ENCODE results near the gene TMX3.

Gene TMX3

GRCh38 chr18:68725346-68725745 is 10.4 kb upstream of the TMX3 start:
- Mint-ChIP-seq H3K9me3 (no peaks in the 10 kb centered on the region), H3K4me3 (no peak overlapping the region), H3K27me3 (no peaks in the 10 kb centered on the region), H3K27ac (no peak overlapping the region), H3K4me1 (peaks cover 24% of the 10 kb centered on the region), H3K36me3 (ENCODE audit: low read depth) (no peaks in the 10 kb centered on the region)
- no peak for ATAC-seq
- no peak for DNase-seq

- Mint-ChIP-seq H3K36me3 (ENCODE audit: low read depth) (peaks cover 2% of the 10 kb centered on the region), H3K27me3 (no peaks in the 10 kb centered on the region), H3K27ac (no peak overlapping the region), H3K4me1 (peaks cover 24% of the 10 kb centered on the region), H3K4me3 (no peak overlapping the region), H3K9me3 (no peaks in the 10 kb centered on the region)
- ATAC-seq = no peak
- DNase-seq = no peak
Measured at GRCh38 chr18:68724021-68724420, 9.1 kb upstream of the TMX3 start.

DNA sequence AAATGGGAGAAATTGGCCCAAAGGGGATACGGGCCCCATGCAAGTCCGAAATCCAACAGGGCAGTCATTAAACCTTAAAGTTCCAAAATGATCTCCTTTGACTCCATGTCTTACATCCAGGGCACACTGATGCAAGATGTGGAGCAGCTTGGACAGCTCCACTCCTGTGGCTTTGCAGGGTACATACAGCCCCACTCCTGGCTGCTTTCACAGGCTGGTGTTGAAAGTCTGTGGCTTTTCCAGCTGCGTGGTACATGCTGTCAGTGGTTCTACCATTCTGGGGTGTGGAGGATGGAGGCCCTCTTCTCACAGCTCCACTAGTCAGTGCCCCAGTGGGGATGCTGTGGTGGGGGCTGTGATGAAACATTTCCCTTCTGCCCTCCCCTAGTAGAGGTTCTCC is 8.6 kb upstream of the TMX3 start:
- Mint-ChIP-seq H3K27ac (no peak overlapping the region), H3K9me3 (no peaks in the 10 kb centered on the region), H3K4me3 (no peak overlapping the region), H3K27me3 (no peaks in the 10 kb centered on the region), H3K4me1 (peaks cover 24% of the 10 kb centered on the region), H3K36me3 (ENCODE audit: low read depth) (peaks cover 2% of the 10 kb centered on the region)
- DNase-seq (no peak), ATAC-seq (no peak)

GRCh38 chr18:68722821-68723220 is 7.9 kb upstream of the TMX3 start:
- ATAC-seq (no peak), DNase-seq (no peak)
- Mint-ChIP-seq H3K27me3 (no peaks in the 10 kb centered on the region), H3K4me3 (no peak overlapping the region), H3K9me3 (no peaks in the 10 kb centered on the region), H3K4me1 (peaks cover 24% of the 10 kb centered on the region), H3K27ac (no peak overlapping the region), H3K36me3 (ENCODE audit: low read depth) (peaks cover 2% of the 10 kb centered on the region)

- ATAC-seq (peak; percentile 72), DNase-seq (no peak)
- H3K4me1 Mint-ChIP-seq = peaks cover 24% of the 10 kb centered on the region
- H3K27me3 Mint-ChIP-seq = no peaks in the 10 kb centered on the region
- H3K27ac Mint-ChIP-seq = peak overlapping the region; percentile 49
- peaks cover 2% of the 10 kb centered on the region for H3K36me3 Mint-ChIP-seq (ENCODE audit: low read depth)
- no peaks in the 10 kb centered on the region for H3K9me3 Mint-ChIP-seq
- H3K4me3 Mint-ChIP-seq = peak overlapping the region; percentile 75
Measured at GRCh38 chr18:68721681-68722583, 7.0 kb upstream of the TMX3 start.

DNA sequence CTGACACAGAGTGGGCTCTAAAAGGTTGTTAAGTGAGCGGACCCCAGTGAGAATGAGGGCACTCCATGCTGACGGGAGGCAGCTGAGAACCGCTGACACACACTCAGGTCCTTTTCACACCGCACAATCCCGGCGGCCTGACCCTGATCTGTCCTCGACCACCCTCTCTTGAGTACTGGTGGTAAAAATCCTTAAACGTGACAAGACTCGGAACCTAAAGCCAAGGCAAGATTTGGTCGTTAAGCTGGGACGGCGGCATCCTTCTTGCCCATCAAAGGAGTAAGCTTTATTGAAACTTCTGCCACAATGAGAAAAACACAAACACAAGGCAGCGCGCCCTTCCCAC is 569 bp downstream of the TMX3 start:
- peaks cover 47% of the 10 kb centered on the region for H3K4me1 Mint-ChIP-seq
- H3K27me3 Mint-ChIP-seq = no peaks in the 10 kb centered on the region
- H3K27ac Mint-ChIP-seq = peak overlapping the region; percentile 94
- DNase-seq (peak; percentile 14), ATAC-seq (no peak)
- H3K9me3 Mint-ChIP-seq = no peaks in the 10 kb centered on the region
- H3K36me3 Mint-ChIP-seq (ENCODE audit: low read depth) = peaks cover 40% of the 10 kb centered on the region
- peak overlapping the region; percentile 93 for H3K4me3 Mint-ChIP-seq

- peak overlapping the region; percentile 94 for H3K27ac Mint-ChIP-seq
- H3K4me1 Mint-ChIP-seq = peaks cover 47% of the 10 kb centered on the region
- no peak for ATAC-seq
- peaks cover 43% of the 10 kb centered on the region for H3K36me3 Mint-ChIP-seq (ENCODE audit: low read depth)
- no peaks in the 10 kb centered on the region for H3K27me3 Mint-ChIP-seq
- peak overlapping the region; percentile 93 for H3K4me3 Mint-ChIP-seq
- no peak for DNase-seq
- H3K9me3 Mint-ChIP-seq = no peaks in the 10 kb centered on the region
Measured at GRCh38 chr18:68713796-68714195, 1.1 kb downstream of the TMX3 start.

GRCh38 chr18:68713131-68713530 is 1.8 kb downstream of the TMX3 start:
- Mint-ChIP-seq H3K4me1 (peaks cover 53% of the 10 kb centered on the region), H3K4me3 (peak overlapping the region; percentile 93), H3K27me3 (no peaks in the 10 kb centered on the region), H3K27ac (no peak overlapping the region), H3K9me3 (no peaks in the 10 kb centered on the region), H3K36me3 (ENCODE audit: low read depth) (peaks cover 48% of the 10 kb centered on the region)
- ATAC-seq (no peak), DNase-seq (no peak)

DNA sequence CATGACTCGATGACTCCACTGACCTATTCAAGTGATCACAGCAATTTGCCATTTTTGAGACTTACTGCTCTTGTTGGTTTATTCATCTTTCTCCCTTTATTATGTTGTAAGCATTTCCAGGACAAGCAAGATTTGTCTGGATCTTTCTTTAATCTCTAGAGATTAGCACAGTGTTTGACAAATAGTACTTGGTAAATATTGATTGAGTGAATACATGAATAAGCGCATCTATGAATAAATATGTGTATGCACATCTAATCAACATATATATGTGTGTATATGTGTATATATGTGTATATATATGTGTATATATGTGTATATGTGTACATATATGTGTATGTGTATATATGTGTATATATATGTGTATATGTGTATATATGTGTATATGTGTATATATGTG is 7.3 kb downstream of the TMX3 start:
- peaks cover 73% of the 10 kb centered on the region for H3K36me3 Mint-ChIP-seq (ENCODE audit: low read depth)
- no peak overlapping the region for H3K27ac Mint-ChIP-seq
- DNase-seq (no peak), ATAC-seq (no peak)
- H3K4me3 Mint-ChIP-seq = no peak overlapping the region
- peaks cover 51% of the 10 kb centered on the region for H3K4me1 Mint-ChIP-seq
- H3K9me3 Mint-ChIP-seq = no peaks in the 10 kb centered on the region
- H3K27me3 Mint-ChIP-seq = no peaks in the 10 kb centered on the region

GRCh38 chr18:68705119-68705518 is 9.8 kb downstream of the TMX3 start:
- DNase-seq (no peak), ATAC-seq (no peak)
- H3K27ac Mint-ChIP-seq = no peak overlapping the region
- H3K4me1 Mint-ChIP-seq = peaks cover 39% of the 10 kb centered on the region
- H3K4me3 Mint-ChIP-seq = no peak overlapping the region
- H3K9me3 Mint-ChIP-seq = no peaks in the 10 kb centered on the region
- H3K36me3 Mint-ChIP-seq (ENCODE audit: low read depth) = peaks cover 62% of the 10 kb centered on the region
- H3K27me3 Mint-ChIP-seq = no peaks in the 10 kb centered on the region

DNA sequence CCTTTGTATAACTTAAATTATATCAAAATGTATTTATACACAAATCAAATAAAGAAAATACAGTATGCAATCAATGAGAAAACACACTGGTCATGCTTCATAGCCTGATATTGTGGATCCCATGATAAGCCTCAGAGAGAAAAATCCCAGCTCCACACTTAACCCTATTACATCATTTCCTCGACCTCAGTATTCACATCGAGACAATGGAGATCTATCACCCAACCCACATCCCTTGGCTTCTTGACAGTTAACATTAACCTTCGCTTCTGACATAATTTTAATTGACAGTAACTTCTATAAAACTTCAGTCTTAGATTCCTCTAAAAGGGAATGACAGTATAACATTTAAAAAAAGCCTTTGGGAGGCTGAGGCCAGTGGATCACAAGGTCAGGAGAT is 11.6 kb downstream of the TMX3 start:
- H3K36me3 Mint-ChIP-seq (ENCODE audit: low read depth) = peaks cover 60% of the 10 kb centered on the region

GRCh38 chr18:68701353-68701752 is 13.6 kb downstream of the TMX3 start:
- Mint-ChIP-seq H3K27me3 (no peaks in the 10 kb centered on the region), H3K27ac (no peak overlapping the region), H3K36me3 (ENCODE audit: low read depth) (peaks cover 54% of the 10 kb centered on the region), H3K4me3 (no peak overlapping the region), H3K4me1 (peaks cover 25% of the 10 kb centered on the region), H3K9me3 (no peaks in the 10 kb centered on the region)
- ATAC-seq (no peak), DNase-seq (no peak)

More for the DNA sequence above, 11.6 kb downstream of the TMX3 start:
- H3K9me3 Mint-ChIP-seq = no peaks in the 10 kb centered on the region
- no peak overlapping the region for H3K27ac Mint-ChIP-seq
- peaks cover 33% of the 10 kb centered on the region for H3K4me1 Mint-ChIP-seq
- H3K27me3 Mint-ChIP-seq = no peaks in the 10 kb centered on the region
- DNase-seq (no peak), ATAC-seq (no peak)
- no peak overlapping the region for H3K4me3 Mint-ChIP-seq

- Mint-ChIP-seq H3K36me3 (ENCODE audit: low read depth) (peaks cover 51% of the 10 kb centered on the region), H3K4me1 (peaks cover 9% of the 10 kb centered on the region), H3K27me3 (no peaks in the 10 kb centered on the region), H3K9me3 (no peaks in the 10 kb centered on the region), H3K4me3 (no peak overlapping the region), H3K27ac (no peak overlapping the region)
- ATAC-seq = no peak
- DNase-seq = no peak
Measured at GRCh38 chr18:68699043-68699442, 15.9 kb downstream of the TMX3 start.

- Mint-ChIP-seq H3K27ac (no peak overlapping the region), H3K27me3 (no peaks in the 10 kb centered on the region), H3K36me3 (ENCODE audit: low read depth) (peaks cover 43% of the 10 kb centered on the region), H3K9me3 (no peaks in the 10 kb centered on the region), H3K4me1 (no peaks in the 10 kb centered on the region), H3K4me3 (no peak overlapping the region)
- DNase-seq (no peak), ATAC-seq (no peak)
Measured at GRCh38 chr18:68696937-68697336, 18.0 kb downstream of the TMX3 start.

DNA sequence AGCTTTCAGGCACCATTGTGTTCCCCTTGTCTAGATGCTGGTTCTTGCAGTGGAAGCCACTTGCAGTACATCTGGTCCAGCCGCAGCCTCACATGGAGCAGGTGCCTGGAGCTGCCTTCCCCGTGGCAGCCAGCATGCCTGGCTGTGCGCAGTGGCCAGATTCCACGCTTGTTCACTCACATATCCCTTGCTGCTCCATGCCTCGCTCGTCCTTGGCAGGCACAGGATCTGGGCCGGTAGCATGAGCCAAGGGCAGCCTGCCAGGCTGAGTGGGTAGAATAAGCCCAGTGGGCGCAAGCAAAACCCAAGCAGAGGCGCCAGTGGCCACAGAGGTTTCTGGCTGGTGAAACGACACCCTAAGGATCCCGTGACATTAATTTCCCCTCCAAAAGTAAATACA is 20.6 kb downstream of the TMX3 start:
- no peak overlapping the region for H3K4me3 Mint-ChIP-seq
- no peaks in the 10 kb centered on the region for H3K27me3 Mint-ChIP-seq
- H3K36me3 Mint-ChIP-seq (ENCODE audit: low read depth) = peaks cover 40% of the 10 kb centered on the region
- H3K27ac Mint-ChIP-seq = no peak overlapping the region
- no peaks in the 10 kb centered on the region for H3K4me1 Mint-ChIP-seq
- DNase-seq = no peak
- no peak for ATAC-seq
- H3K9me3 Mint-ChIP-seq = no peaks in the 10 kb centered on the region
